Sigmoid colon (tissue), 7 donors: ENCODE data around the gene KIF21A. TPM values are rescaled to one million over a fixed set of nuclear protein-coding genes. Genes with fewer than 3 reads are reported as not detected.

ENCODE experiments used
- DNase-seq: peaks from one replicate; pipeline ENCODE4 v3.0.0-alpha.2; 2019
- H3K27ac ChIP-seq, 4 donors: fragments of 200-600 bp; sonication (generic); one replicate each; pipeline ENCODE4 v1.5.1; 2016 to 2019; ENCODE audit warnings: mild to moderate bottlenecking in 1 of 4
- H3K27me3 ChIP-seq, 3 donors: fragments of 200-600 bp; sonication (generic); one replicate each; pipeline ENCODE4 v1.5.1; 2019; ENCODE audit warnings: mild to moderate bottlenecking in 1 of 3
- H3K36me3 ChIP-seq, 4 donors: fragments of 200-600 bp; sonication (generic); one replicate each; pipeline ENCODE4 v1.5.1; 2016 to 2019
- H3K4me1 ChIP-seq, 4 donors: fragments of 200-600 bp; sonication (generic); one replicate each; pipeline ENCODE4 v1.5.1; 2017 to 2019
- H3K4me3 ChIP-seq, 4 donors: fragments of 200-600 bp; sonication (generic); one replicate each; pipeline ENCODE4 v1.5.1; 2017 to 2019; ENCODE audit warnings: mild to moderate bottlenecking in 2 of 4, moderate library complexity in 1 of 4
- H3K9me3 ChIP-seq, 4 donors: fragments of 200-600 bp in 3 of 4; sonication (generic) in 3 of 4; one replicate each; pipeline versions ENCODE4 v1.5.1 to v1.6.1; 2013 to 2019
- CTCF ChIP-seq, 4 experiments: fragments of 450-650 bp in 3 of 4; fragments of 200-600 bp in 1 of 4; IDR thresholded peaks; one replicate each; pipeline ENCODE4 v1.5.1; 2016 to 2019; ENCODE audit warnings: antibody characterized with exemption in 4 of 4, mild to moderate bottlenecking in 3 of 4, moderate library complexity in 2 of 4
- EP300 ChIP-seq, 4 donors: sonication (generic); formaldehyde crosslinking; IDR thresholded peaks; one replicate each; pipeline ENCODE4 v1.6.1; 2017; ENCODE audit warnings: antibody characterized with exemption in 4 of 4
- POLR2A ChIP-seq, 2 donors: fragments of 450-650 bp; IDR thresholded peaks; one replicate each; pipeline ENCODE4 v1.6.1; 2016; ENCODE audit warnings: antibody characterized with exemption in 2 of 2, mild to moderate bottlenecking in 2 of 2, moderate library complexity in 2 of 2
- POLR2AphosphoS5 ChIP-seq, 4 donors: sonication (generic); formaldehyde crosslinking; IDR thresholded peaks; one replicate each; pipeline ENCODE4 v1.6.1; 2017; ENCODE audit warnings: antibody characterized with exemption in 4 of 4
- WGBS, 2 donors: extraction: QIAGEN DNeasy Blood & Tissue Kit; methylation state at CpG; one replicate each; pipeline ENCODE4 v1.1.7; 2013; 5-methylcytosine and 5-hydroxymethylcytosine counted together
- intact Hi-C: fragments of 100-400 bp; cut with DNase I; formaldehyde crosslinking; loops from one replicate; pipeline ENCODE4 v1.15.1; 2023
- polyA plus RNA-seq, 3 donors: library from polyadenylated mRNA; stranded (reverse); fragments of 200-250 nt; gene quantifications; one replicate each; pipeline ENCODE4 v1.2.3, GENCODE V29; 2013
- total RNA-seq, 4 donors: library from RNA; depleted of rRNA; stranded (reverse); fragments of >200 nt; gene quantifications; one replicate each; pipeline ENCODE4 v1.1.0, GENCODE V29; 2016
- donor health status: healthy with polysubstance abuse.
- donor health status: Bipolar disorder and iron deficiency.
- donor health status: healthy.

The KIF21A gene
- total and polyA plus RNA-seq, 7 donors = 9.3 to 23.9 (median 16.9) TPM

GRCh38 chr12:39393179-39393578, 49.7 kb downstream of the KIF21A start:
- no peak for DNase-seq
- no peak for TF ChIP-seq POLR2AphosphoS5 (IDR thresholded peaks at IDR 0.05)
- TF ChIP-seq POLR2A (IDR thresholded peaks at IDR 0.05) = no peak
- no peak for TF ChIP-seq EP300 (IDR thresholded peaks at IDR 0.05)
- TF ChIP-seq CTCF (IDR thresholded peaks at IDR 0.05) = no peak
- WGBS, 2 donors = 88 to 95% methylated on average over 2 of the region's 2 CpGs
- Histone ChIP-seq H3K9me3 (no peaks in the 10 kb centered on the region), H3K4me1 (no peaks in the 10 kb centered on the region), H3K27me3 (no peaks in the 10 kb centered on the region), H3K4me3 (no peak overlapping the region), H3K36me3 (no peaks in the 10 kb centered on the region), H3K27ac (no peak overlapping the region)
- intact Hi-C loops = no loop called here

GRCh38 chr12:39392154-39392925, 50.6 kb downstream of the KIF21A start:
- Histone ChIP-seq H3K27me3 (no peaks in the 10 kb centered on the region), H3K4me3 (no peak overlapping the region), H3K27ac (no peak overlapping the region), H3K36me3 (no peaks in the 10 kb centered on the region), H3K9me3 (no peaks in the 10 kb centered on the region), H3K4me1 (no peaks in the 10 kb centered on the region)
- WGBS, 2 donors = 72 to 80% methylated on average over 1 of the region's 1 CpG
- no peak for DNase-seq
- TF ChIP-seq POLR2A (IDR thresholded peaks at IDR 0.05) = no peak
- TF ChIP-seq CTCF (IDR thresholded peaks at IDR 0.05) = no peak
- TF ChIP-seq EP300 (IDR thresholded peaks at IDR 0.05) = no peak
- TF ChIP-seq POLR2AphosphoS5 (IDR thresholded peaks at IDR 0.05) = no peak
- intact Hi-C loops = no loop called here

GRCh38 chr12:39390752-39391151, 52.2 kb downstream of the KIF21A start:
- Histone ChIP-seq H3K9me3 (no peaks in the 10 kb centered on the region), H3K36me3 (no peaks in the 10 kb centered on the region), H3K4me1 (no peaks in the 10 kb centered on the region), H3K27me3 (no peaks in the 10 kb centered on the region), H3K4me3 (no peak overlapping the region), H3K27ac (no peak overlapping the region)
- TF ChIP-seq EP300 (IDR thresholded peaks at IDR 0.05) (no peak), POLR2AphosphoS5 (IDR thresholded peaks at IDR 0.05) (no peak), POLR2A (IDR thresholded peaks at IDR 0.05) (no peak), CTCF (IDR thresholded peaks at IDR 0.05) (no peak)
- intact Hi-C loops = no loop called here
- DNase-seq = no peak

GRCh38 chr12:39389399-39390150, 53.3 kb downstream of the KIF21A start:
- DNase-seq = no peak
- no peaks in the 10 kb centered on the region for H3K4me1 ChIP-seq
- intact Hi-C loops = no loop called here
- no peaks in the 10 kb centered on the region for H3K27me3 ChIP-seq
- H3K4me3 ChIP-seq = no peak overlapping the region
- no peaks in the 10 kb centered on the region for H3K9me3 ChIP-seq
- H3K36me3 ChIP-seq = no peaks in the 10 kb centered on the region
- WGBS, 2 donors = 96 to 100% methylated on average over 2 of the region's 2 CpGs
- TF ChIP-seq EP300 (IDR thresholded peaks at IDR 0.05) (no peak), POLR2AphosphoS5 (IDR thresholded peaks at IDR 0.05) (no peak), CTCF (IDR thresholded peaks at IDR 0.05) (no peak), POLR2A (IDR thresholded peaks at IDR 0.05) (no peak)
- H3K27ac ChIP-seq = no peak overlapping the region
